Natural killer cell (primary cell): Measurements from ENCODE around the gene CTIF. TPM values are rescaled to one million over a fixed set of nuclear protein-coding genes. Genes with fewer than 3 reads are reported as not detected.

ENCODE experiments used
- ATAC-seq, 3 donors: fragments of 150-1000 bp in 2 of 3; fragments of 200-7000 bp in 1 of 3; cut with Tn5 transposase; 1 replicate in 1 of 3; 2 replicates in 2 of 3; pipeline ENCODE4 v1.10.0; 2021; ENCODE audit warnings: mild to moderate bottlenecking in 2 of 3, moderate library complexity in 2 of 3
- DNase-seq, 2 donors: peaks; one replicate each; pipeline versions ENCODE4 v3.0.0 to v3.0.0-alpha.2; 2013 to 2021; ENCODE audit warnings: mixed read lengths in 1 of 2
- H3K27ac ChIP-seq: one replicate; pipeline ENCODE4 v1.5.1; 2013; ENCODE audit warnings: mild to moderate bottlenecking, low read length
- H3K27me3 ChIP-seq: one replicate; pipeline ENCODE4 v1.6.1; 2013; ENCODE audit warnings: low read length; ENCODE audit not compliant: control insufficient read depth, insufficient read depth
- H3K36me3 ChIP-seq: one replicate; pipeline ENCODE4 v1.6.1; 2013; ENCODE audit warnings: low read length; ENCODE audit not compliant: control insufficient read depth, insufficient read depth
- H3K4me1 ChIP-seq: one replicate; pipeline ENCODE4 v1.6.1; 2013; ENCODE audit warnings: low read length; ENCODE audit not compliant: control insufficient read depth, insufficient read depth
- H3K4me3 ChIP-seq: one replicate; pipeline ENCODE4 v1.5.1; 2013; ENCODE audit warnings: low read length
- H3K9me3 ChIP-seq: one replicate; pipeline ENCODE4 v1.6.1; 2013; ENCODE audit warnings: low read length; ENCODE audit not compliant: control insufficient read depth, insufficient read depth
- H3K27ac Mint-ChIP-seq, 2 donors: one replicate each; pipeline ENCODE4 v1.8.0; 2022; ENCODE audit warnings: mild to moderate bottlenecking in 2 of 2, mixed read lengths in 2 of 2, moderate library complexity in 1 of 2
- H3K27me3 Mint-ChIP-seq, 2 donors: one replicate each; pipeline ENCODE4 v1.8.0; 2022; ENCODE audit warnings: low read depth in 2 of 2, mixed read lengths in 2 of 2
- H3K36me3 Mint-ChIP-seq: one replicate; pipeline ENCODE4 v1.8.0; 2022; ENCODE audit warnings: mixed read lengths
- H3K4me1 Mint-ChIP-seq, 2 donors: one replicate each; pipeline ENCODE4 v1.8.0; 2022; ENCODE audit warnings: mixed read lengths in 2 of 2
- H3K4me3 Mint-ChIP-seq: one replicate; pipeline ENCODE4 v1.8.0; 2022; ENCODE audit warnings: mild to moderate bottlenecking, moderate library complexity, mixed read lengths
- H3K9me3 Mint-ChIP-seq, 2 donors: one replicate each; pipeline ENCODE4 v1.8.0; 2022; ENCODE audit warnings: mixed read lengths in 2 of 2
- CTCF ChIP-seq: fragments of 200-600 bp; IDR thresholded peaks from one replicate; pipeline ENCODE4 v1.8.0; 2022; ENCODE audit warnings: antibody characterized with exemption
- WGBS: methylation state at CpG from one replicate; pipeline ENCODE4 v1.1.7; 2013; ENCODE audit warnings: missing lambda C conversion rate; ENCODE audit not compliant: insufficient coverage; 5-methylcytosine and 5-hydroxymethylcytosine counted together
- intact Hi-C: fragments of 100-400 bp; cut with micrococcal nuclease; formaldehyde crosslinking; loops from one replicate; pipeline ENCODE4 v1.14.2; 2022
- total RNA-seq, 4 donors: library from RNA; stranded (reverse); fragments of 120-200 nt in 1 of 4; gene quantifications; one replicate each; pipeline versions ENCODE4 v1.2.3 to v1.2.4, GENCODE V29; 2013 to 2022

Gene CTIF
- total RNA-seq, 3 donors from 2014 or later (not counting 1 experiment from before 2014, with no cell fraction given), result 6.9 to 10.2 (median 8.2) TPM

- H3K27me3 Mint-ChIP-seq, result no peaks in the 10 kb centered on the region
- DNase-seq, result no peak
- H3K4me3 Mint-ChIP-seq, result peak overlapping the region; percentile 73
- H3K9me3 ChIP-seq, result no peaks in the 10 kb centered on the region
- H3K9me3 Mint-ChIP-seq, result peaks cover 10 to 12% of the 10 kb centered on the region in 2 donors
- H3K36me3 Mint-ChIP-seq, result no peaks in the 10 kb centered on the region
- H3K27ac Mint-ChIP-seq, result peak overlapping the region; percentile 94 to 100
- intact Hi-C loops, result loop anchor here (1.0 kb wide), 2 partner anchors 27 kb away; no protein-coding TSS in a partner anchor
- H3K4me1 Mint-ChIP-seq, result peaks cover 87 to 99% of the 10 kb centered on the region in 2 donors
- peaks cover 92% of the 10 kb centered on the region for H3K4me1 ChIP-seq
- no peaks in the 10 kb centered on the region for H3K36me3 ChIP-seq
- no peak for TF ChIP-seq CTCF
- ATAC-seq, result no peak
- H3K27me3 ChIP-seq, result no peaks in the 10 kb centered on the region
- 84% methylated on average over 31 of the region's 31 CpGs for WGBS
- H3K4me3 ChIP-seq, result no peak overlapping the region
- H3K27ac ChIP-seq, result peak overlapping the region; percentile 96
These were observed 302.8 kb downstream of the CTIF start for GRCh38 chr18:48841381-48842258.

- peaks cover 85 to 97% of the 10 kb centered on the region in 2 donors for H3K4me1 Mint-ChIP-seq
- no peak for TF ChIP-seq CTCF
- Histone ChIP-seq H3K9me3 (no peaks in the 10 kb centered on the region), H3K4me1 (peaks cover 83% of the 10 kb centered on the region), H3K27me3 (no peaks in the 10 kb centered on the region), H3K4me3 (no peak overlapping the region), H3K27ac (peak overlapping the region; percentile 96), H3K36me3 (no peaks in the 10 kb centered on the region)
- no peaks in the 10 kb centered on the region for H3K36me3 Mint-ChIP-seq
- ATAC-seq (peak; percentile 73 to 88 (median 83)), DNase-seq (peak; percentile 66 to 85)
- H3K4me3 Mint-ChIP-seq, result peak overlapping the region; percentile 73
- peaks cover 12% of the 10 kb centered on the region in 2 donors for H3K9me3 Mint-ChIP-seq
- H3K27ac Mint-ChIP-seq, result peak overlapping the region; percentile 94 to 100
- intact Hi-C loops, result loop anchor here (1.0 kb wide), 2 partner anchors 26 to 28 kb away; no protein-coding TSS in a partner anchor
- no peaks in the 10 kb centered on the region for H3K27me3 Mint-ChIP-seq
- WGBS, result 50% methylated on average over 18 of the region's 19 CpGs
These were observed 303.6 kb downstream of the CTIF start for GRCh38 chr18:48842259-48843061.

GRCh38 chr18:48843162-48843561 is 304.3 kb downstream of the CTIF start:
- ATAC-seq, result peak; percentile 6 to 15 (median 12)
- peaks cover 12% of the 10 kb centered on the region in 2 donors for H3K9me3 Mint-ChIP-seq
- H3K27me3 ChIP-seq, result no peaks in the 10 kb centered on the region
- WGBS, result 80% methylated on average over 8 of the region's 8 CpGs
- no peaks in the 10 kb centered on the region for H3K9me3 ChIP-seq
- H3K36me3 ChIP-seq, result no peaks in the 10 kb centered on the region
- TF ChIP-seq CTCF, result no peak
- peaks cover 76% of the 10 kb centered on the region for H3K4me1 ChIP-seq
- DNase-seq, result no peak
- H3K4me1 Mint-ChIP-seq, result peaks cover 87 to 97% of the 10 kb centered on the region in 2 donors
- peak overlapping the region; percentile 96 for H3K27ac ChIP-seq
- H3K4me3 Mint-ChIP-seq, result peak overlapping the region; percentile 25
- no peaks in the 10 kb centered on the region for H3K36me3 Mint-ChIP-seq
- no peak overlapping the region for H3K4me3 ChIP-seq
- no peaks in the 10 kb centered on the region for H3K27me3 Mint-ChIP-seq
- peak overlapping the region; percentile 94 to 100 for H3K27ac Mint-ChIP-seq
- intact Hi-C loops, result no loop called here
